ENCODE measurements around the gene ACAP1.
"Not testable (repeated sequence)": the region's sequence is repeated elsewhere in the genome, so short reads cannot be mapped to it uniquely, and the experiment has no call there.

Gene ACAP1

DNA sequence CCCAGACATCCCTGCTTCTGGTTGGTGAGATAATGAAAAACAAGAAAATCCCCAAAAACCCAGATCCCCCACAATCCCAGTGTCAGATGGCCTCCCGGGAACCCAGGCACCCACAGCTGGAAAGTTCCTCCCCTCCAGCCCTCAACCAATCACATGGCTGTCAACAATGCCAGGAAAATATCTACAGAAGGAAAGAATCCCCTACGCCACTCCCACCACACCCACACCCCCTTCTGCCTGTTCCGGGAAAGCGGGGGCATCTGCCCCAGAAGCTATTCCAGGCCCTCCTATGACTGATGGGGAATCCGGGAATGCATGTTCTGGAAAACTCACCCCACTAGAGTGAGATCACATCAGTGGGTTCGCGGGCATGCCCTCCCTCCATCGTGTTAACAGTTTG, 20.4 kb downstream of the ACAP1 start:
- no peak for DNase-seq (ENCODE audit: low read depth)
- TF ChIP-seq, protein P1, sequence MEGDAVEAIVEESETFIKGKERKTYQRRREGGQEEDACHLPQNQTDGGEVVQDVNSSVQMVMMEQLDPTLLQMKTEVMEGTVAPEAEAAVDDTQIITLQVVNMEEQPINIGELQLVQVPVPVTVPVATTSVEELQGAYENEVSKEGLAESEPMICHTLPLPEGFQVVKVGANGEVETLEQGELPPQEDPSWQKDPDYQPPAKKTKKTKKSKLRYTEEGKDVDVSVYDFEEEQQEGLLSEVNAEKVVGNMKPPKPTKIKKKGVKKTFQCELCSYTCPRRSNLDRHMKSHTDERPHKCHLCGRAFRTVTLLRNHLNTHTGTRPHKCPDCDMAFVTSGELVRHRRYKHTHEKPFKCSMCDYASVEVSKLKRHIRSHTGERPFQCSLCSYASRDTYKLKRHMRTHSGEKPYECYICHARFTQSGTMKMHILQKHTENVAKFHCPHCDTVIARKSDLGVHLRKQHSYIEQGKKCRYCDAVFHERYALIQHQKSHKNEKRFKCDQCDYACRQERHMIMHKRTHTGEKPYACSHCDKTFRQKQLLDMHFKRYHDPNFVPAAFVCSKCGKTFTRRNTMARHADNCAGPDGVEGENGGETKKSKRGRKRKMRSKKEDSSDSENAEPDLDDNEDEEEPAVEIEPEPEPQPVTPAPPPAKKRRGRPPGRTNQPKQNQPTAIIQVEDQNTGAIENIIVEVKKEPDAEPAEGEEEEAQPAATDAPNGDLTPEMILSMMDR (conservative IDR thresholded peaks at IDR 0.05; ENCODE audit: low read depth, low read length) = no peak
- H3K4me3 ChIP-seq (ENCODE audit: low read depth, low read length) = no peak overlapping the region

DNA sequence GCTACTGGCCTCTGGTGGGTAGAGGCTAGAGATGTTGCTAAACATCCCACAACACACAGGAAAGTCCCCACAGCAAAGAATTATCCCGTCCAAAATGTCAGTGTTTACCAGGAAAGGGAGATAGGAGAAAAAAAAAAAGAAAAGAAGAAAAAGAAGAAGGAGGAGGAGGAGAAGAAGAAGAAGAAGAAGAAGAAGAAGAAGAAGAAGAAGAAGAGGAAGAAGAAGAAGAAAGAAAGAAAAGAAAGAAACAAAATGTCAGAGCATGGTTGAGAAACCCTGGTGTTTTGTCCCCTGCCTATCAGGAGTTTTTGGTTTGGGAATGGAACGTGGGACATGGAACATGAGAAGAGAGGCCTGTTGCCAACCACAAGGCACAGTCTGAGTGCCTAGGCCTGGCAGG, 21.1 kb downstream of the ACAP1 start:
- TF ChIP-seq, protein P1 (conservative IDR thresholded peaks at IDR 0.05; ENCODE audit: low read depth, low read length) = no peak
- DNase-seq (ENCODE audit: low read depth) = no peak
- no peak overlapping the region for H3K4me3 ChIP-seq (ENCODE audit: low read depth, low read length)

DNA sequence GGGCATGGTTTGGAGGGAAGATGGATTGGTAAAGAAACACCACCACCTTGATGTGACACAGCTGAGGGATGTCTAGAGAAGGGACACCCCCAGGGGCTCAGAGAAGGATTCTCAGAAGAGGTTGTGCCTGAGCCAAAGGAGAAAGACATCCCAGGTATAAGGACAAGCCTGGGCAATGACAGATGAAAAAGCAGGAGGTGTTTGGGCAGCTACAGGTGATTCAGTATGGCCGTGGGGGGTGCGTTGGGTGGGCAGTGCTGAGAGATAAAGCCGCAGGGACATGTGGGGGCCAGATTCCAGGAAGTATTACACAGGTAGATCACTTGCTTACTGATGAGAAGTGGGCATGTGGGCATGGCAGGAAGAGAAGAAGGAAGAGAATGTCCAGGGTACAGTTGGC, 25.6 kb downstream of the ACAP1 start:
- no peak for DNase-seq (ENCODE audit: low read depth)
- TF ChIP-seq, protein P1 (conservative IDR thresholded peaks at IDR 0.05; ENCODE audit: low read depth, low read length) = no peak
- H3K4me3 ChIP-seq (ENCODE audit: low read depth, low read length) = no peak overlapping the region

DNA sequence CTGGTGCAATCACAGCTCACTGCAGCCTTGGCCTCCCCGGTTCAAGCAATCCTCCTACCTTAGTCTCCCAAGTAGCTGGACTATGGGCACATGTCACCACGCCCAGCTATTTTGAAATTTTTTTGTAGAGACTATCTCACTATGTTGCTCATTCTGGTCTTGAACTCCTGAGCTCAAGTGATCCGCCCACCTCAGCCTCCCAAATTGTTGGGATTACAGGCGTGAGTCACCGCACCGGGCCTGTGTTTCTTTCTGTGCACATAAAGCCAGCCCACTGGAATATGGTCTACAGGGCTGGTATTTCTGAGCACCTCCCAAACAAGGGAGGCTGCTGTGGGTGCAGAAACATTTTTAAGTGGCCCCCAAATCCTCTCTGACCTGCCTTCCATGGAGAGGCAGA, 27.0 kb downstream of the ACAP1 start:
- no peak overlapping the region for H3K4me3 ChIP-seq (ENCODE audit: low read depth, low read length)
- TF ChIP-seq, protein P1 (conservative IDR thresholded peaks at IDR 0.05; ENCODE audit: low read depth, low read length) = no peak
- DNase-seq (ENCODE audit: low read depth) = no peak

DNA sequence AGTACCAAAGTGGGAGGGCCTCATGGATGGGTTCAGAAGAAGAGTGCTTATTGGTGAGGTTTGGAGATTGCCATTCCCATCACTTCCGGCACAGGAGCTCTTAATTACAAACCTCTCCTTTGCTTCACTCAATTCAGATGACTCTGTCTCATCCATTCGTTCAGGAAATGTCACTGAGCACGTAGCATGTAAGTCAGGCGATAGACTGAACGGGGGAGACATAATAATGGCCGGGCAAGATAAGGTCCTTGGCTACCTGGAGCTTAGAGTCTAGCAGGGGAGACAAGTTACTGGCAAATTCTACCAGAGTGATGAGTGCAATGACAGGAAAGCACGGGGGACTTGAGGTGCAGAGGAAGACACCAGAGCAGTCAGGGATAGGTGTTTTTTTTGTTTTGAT, 29.6 kb downstream of the ACAP1 start:
- not testable (repeated sequence) for H3K4me3 ChIP-seq (ENCODE audit: low read depth, low read length); DNase-seq (ENCODE audit: low read depth)

DNA sequence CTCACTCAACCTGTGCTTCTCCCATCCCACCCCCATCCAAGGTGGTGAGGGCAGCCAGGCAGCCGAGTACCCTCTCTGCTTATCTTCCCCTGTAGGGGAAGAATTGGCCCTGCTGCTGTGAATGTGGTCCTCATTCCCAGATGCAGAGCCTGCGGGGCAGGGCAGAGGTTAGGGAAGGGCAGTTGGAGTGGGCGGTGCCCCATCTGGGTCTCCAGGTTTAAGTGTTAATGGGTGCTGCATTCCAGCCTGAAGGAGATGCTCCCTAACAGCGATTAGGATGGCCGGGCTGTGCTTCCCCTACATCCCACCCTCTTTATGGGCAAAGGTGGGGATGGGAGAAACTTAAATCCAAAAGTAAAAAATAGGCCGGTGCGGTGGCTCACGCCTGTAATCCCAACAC, 30.8 kb downstream of the ACAP1 start:
- no peak overlapping the region for H3K4me3 ChIP-seq (ENCODE audit: low read depth, low read length)
- TF ChIP-seq, protein P1 (conservative IDR thresholded peaks at IDR 0.05; ENCODE audit: low read depth, low read length) = no peak
- no peak for DNase-seq (ENCODE audit: low read depth)

DNA sequence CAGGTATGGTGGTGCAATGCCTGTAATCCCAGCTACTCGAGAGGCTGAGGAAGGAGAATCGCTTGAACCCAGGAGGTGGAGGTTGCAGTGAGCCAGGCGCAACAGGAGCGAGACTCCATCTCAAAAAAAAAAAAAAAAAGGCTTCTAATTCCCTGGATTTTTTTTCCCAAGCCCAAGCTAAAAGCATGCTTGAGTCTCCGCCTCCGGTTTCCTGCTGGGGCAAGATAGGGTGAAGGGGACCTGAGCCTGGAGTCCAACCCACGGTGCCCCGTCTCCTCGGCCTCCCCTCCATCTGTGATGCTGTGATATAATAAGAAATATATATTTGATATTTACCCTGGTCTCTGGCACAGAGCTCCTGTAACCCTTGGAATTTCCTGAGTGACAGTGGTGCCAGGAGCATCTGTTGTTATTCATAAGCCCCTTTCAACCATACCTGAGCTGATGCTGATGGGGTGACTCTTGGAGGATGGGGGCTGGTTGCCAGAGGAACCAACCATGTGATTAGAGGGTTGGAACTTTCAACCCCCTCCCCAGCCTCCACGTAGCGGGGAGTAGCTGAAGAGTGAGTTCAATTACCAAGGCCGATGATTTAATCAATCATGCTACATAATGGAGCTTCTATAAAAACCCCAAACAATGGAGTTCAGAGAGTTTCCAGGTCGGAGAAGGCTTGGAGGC, 31.7 kb downstream of the ACAP1 start:
- TF ChIP-seq, protein P1 (conservative IDR thresholded peaks at IDR 0.05; ENCODE audit: low read depth, low read length) = no peak
- no peak overlapping the region for H3K4me3 ChIP-seq (ENCODE audit: low read depth, low read length)
- no peak for DNase-seq (ENCODE audit: low read depth)

DNA sequence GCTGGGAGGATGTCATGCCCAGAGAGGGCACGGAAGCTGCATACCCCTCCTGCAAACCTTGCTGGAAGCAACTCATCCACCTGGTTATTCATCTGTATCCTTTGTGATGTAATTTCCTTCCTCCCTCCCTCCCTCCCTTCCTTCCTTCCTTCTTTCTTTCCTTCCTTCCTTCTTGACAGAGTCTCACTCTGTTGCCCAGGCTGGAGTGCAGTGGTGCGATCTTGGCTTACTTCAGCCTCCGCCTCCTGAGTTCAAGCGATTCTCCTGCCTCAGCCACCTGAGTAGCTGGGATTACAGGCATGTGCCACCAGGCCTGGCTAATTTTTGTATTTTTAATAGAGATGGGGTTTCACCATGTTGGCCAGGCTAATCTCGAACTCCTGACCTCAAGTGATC, 32.3 kb downstream of the ACAP1 start:
- H3K4me3 ChIP-seq (ENCODE audit: low read depth, low read length); DNase-seq (ENCODE audit: low read depth): not testable (repeated sequence)
